Adrenal gland (tissue), 12 donors: Measurements from ENCODE around the gene KCNK10. TPM values are rescaled to one million over a fixed set of nuclear protein-coding genes. Genes with fewer than 3 reads are reported as not detected.

Experiments
- DNase-seq, 7 donors: peaks; one replicate each; pipeline ENCODE4 v3.0.0-alpha.2; 2019 to 2020
- H3K27ac ChIP-seq, 5 donors: fragments of 200-600 bp; sonication (generic) in 4 of 5; 1 replicate in 3 of 5; 2 replicates in 2 of 5; pipeline versions ENCODE4 v1.5.1 to v1.8.0; 2016 to 2020; ENCODE audit warnings: mild to moderate bottlenecking in 1 of 5
- H3K27me3 ChIP-seq: fragments of 200-600 bp; 2 replicates; pipeline ENCODE4 v1.8.0; 2021
- H3K36me3 ChIP-seq, 2 donors: fragments of 200-600 bp; replicated peaks in 1 of 2; 1 replicate in 1 of 2; 2 replicates in 1 of 2; pipeline versions ENCODE4 v1.5.1 to v1.8.0; 2018 to 2022
- H3K4me1 ChIP-seq, 2 donors: fragments of 200-600 bp; replicated peaks in 1 of 2; 1 replicate in 1 of 2; 2 replicates in 1 of 2; pipeline versions ENCODE4 v1.5.1 to v1.8.0; 2018 to 2021
- H3K4me3 ChIP-seq, 4 donors: fragments of 200-600 bp; sonication (generic) in 3 of 4; one replicate each; pipeline ENCODE4 v1.5.1; 2016 to 2018
- H3K9me3 ChIP-seq, 3 donors: fragments of 200-600 bp; sonication (generic) in 1 of 3; replicated peaks in 1 of 3; 1 replicate in 2 of 3; 2 replicates in 1 of 3; pipeline versions ENCODE4 v1.5.1 to v1.8.0; 2016 to 2021
- POLR2A ChIP-seq, 2 donors: fragments of 450-650 bp; IDR thresholded peaks; one replicate each; pipeline ENCODE4 v1.6.1; 2017; ENCODE audit warnings: antibody characterized with exemption in 2 of 2, mild to moderate bottlenecking in 2 of 2, moderate library complexity in 1 of 2
- WGBS, 4 donors: extraction: QIAGEN DNeasy Blood & Tissue Kit in 2 of 4; methylation state at CpG; one replicate each; pipeline versions ENCODE4 v1.1.5 to v1.1.7; 2013 to 2017; 5-methylcytosine and 5-hydroxymethylcytosine counted together
- intact Hi-C, 2 donors: fragments of 100-400 bp; cut with DNase I; formaldehyde crosslinking; loops; one replicate each; pipeline versions ENCODE4 v1.14.1 to v1.15.0; 2022 to 2023
- polyA plus RNA-seq, 3 donors: library from polyadenylated mRNA; stranded (reverse); fragments of 200-250 nt in 2 of 3; fragments of 350-450 nt in 1 of 3; fragmentation: Illumina TruSeq in 1 of 3; extraction: RNeasy Lipid Tissue Mini Kit (QIAGEN cat#74804) in 1 of 3; gene quantifications; one replicate each; pipeline ENCODE4 v1.2.3, GENCODE V29; 2013 to 2014
- total RNA-seq, 9 donors: library from RNA; depleted of rRNA in 4 of 9; stranded (reverse); fragments of >200 nt in 4 of 9; fragments of 120-200 nt in 1 of 9; fragmentation: NEBNext Ultra II Directional in 1 of 9; extraction: Animal tissue kit (Norgen Biotek cat#: 25700) in 1 of 9; gene quantifications; one replicate each; pipeline versions ENCODE4 v1.1.0 to v1.2.4, GENCODE V29; 2013 to 2023
- TF ChIP-seq, protein P1 (sequence below), 6 experiments: fragments of 450-650 bp in 4 of 6; fragments of 200-600 bp in 2 of 6; sonication (generic) in 1 of 6; IDR thresholded peaks; 1 replicate in 5 of 6; 2 replicates in 1 of 6; pipeline versions ENCODE4 v1.5.1 to v1.8.0; 2016 to 2021; ENCODE audit warnings: antibody characterized with exemption in 6 of 6, mild to moderate bottlenecking in 2 of 6, moderate library complexity in 1 of 6
- donor health status: healthy with polysubstance abuse.
- donor health status: Bipolar disorder and iron deficiency.
- donor health status: DM: yes; HTN: yes; CAD: no.
- donor health status: DM: no; HTN: no; CAD: no.
- donor health status: DM: no; HTN: no; CAD: no.
- donor health status: DM: yes; HTN: yes; CAD: no.

Gene KCNK10
- total and polyA plus RNA-seq, 12 donors: 0.03 to 1.1 (median 0.60) TPM; not detected in 7

DNA sequence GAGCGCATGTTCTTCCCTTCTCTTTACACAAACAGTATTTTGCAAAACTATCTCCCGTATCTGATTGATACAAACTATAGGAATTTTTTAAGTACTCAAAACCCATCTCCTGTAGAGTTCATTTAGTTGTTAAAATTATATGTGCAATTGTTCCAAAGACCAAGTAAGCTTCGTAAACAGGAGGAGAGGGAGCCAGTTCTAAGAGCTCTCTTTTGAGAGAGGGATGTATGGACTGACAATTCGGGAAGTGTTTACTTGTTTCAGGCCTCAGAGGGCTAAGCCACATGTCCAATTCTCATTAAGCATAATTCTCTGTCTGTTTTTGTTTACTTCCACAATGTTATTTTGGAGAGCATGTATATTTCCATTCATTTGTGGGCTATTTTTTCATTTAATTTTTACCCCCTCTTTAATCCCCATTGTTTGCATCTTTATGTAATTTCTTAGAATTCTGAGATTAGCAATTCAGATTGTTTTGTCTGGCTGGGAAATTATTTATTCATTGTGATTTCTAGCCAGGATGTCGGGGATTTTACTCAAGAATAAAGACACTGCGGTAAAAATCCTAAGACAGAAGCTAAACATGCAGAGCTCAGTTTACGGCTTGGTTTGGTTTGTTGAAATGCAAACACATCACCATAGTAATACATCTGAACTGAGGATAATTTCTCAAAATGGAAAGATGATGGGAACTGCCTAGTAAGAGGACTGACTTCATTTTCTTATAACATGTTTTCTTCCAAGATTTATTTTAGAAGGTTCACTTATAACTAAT, 126.8 kb downstream of the KCNK10 start:
- no peak overlapping the region for H3K27ac ChIP-seq
- no peak for DNase-seq
- peaks cover 19% of the 10 kb centered on the region for H3K27me3 ChIP-seq
- 66 to 80% (median 75%) methylated on average over 7 of the region's 7 CpGs for WGBS, 4 donors
- H3K4me3 ChIP-seq: no peak overlapping the region
- H3K36me3 ChIP-seq: no peaks in the 10 kb centered on the region
- no peaks in the 10 kb centered on the region for H3K9me3 ChIP-seq
- no peaks in the 10 kb centered on the region for H3K4me1 ChIP-seq
- TF ChIP-seq, protein P1, sequence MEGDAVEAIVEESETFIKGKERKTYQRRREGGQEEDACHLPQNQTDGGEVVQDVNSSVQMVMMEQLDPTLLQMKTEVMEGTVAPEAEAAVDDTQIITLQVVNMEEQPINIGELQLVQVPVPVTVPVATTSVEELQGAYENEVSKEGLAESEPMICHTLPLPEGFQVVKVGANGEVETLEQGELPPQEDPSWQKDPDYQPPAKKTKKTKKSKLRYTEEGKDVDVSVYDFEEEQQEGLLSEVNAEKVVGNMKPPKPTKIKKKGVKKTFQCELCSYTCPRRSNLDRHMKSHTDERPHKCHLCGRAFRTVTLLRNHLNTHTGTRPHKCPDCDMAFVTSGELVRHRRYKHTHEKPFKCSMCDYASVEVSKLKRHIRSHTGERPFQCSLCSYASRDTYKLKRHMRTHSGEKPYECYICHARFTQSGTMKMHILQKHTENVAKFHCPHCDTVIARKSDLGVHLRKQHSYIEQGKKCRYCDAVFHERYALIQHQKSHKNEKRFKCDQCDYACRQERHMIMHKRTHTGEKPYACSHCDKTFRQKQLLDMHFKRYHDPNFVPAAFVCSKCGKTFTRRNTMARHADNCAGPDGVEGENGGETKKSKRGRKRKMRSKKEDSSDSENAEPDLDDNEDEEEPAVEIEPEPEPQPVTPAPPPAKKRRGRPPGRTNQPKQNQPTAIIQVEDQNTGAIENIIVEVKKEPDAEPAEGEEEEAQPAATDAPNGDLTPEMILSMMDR (IDR thresholded peaks at IDR 0.05): no peak
- no peak for TF ChIP-seq POLR2A (IDR thresholded peaks at IDR 0.05)
- intact Hi-C loops: no loop called here

DNA sequence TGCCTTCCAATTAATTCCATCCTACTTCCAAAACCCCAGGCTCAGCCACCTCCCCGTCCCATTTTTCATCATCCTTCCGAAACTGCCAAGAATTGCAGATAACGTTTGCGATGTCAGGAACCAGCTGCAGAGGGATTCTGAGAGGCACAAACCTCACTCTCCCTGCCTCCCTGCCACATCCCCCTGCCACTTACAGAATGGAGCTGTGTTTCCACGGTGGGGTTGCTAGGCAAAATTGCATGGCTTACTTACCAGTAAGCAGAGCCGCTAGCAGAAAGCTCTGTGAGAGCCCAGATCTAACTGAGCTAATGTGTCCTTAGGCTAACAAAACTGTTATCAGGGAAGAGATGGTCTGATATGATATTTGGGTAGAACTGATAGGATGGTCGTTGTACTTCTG, 127.4 kb downstream of the KCNK10 start:
- no peaks in the 10 kb centered on the region for H3K9me3 ChIP-seq
- no peak overlapping the region for H3K4me3 ChIP-seq
- peaks cover 19% of the 10 kb centered on the region for H3K27me3 ChIP-seq
- no peaks in the 10 kb centered on the region for H3K4me1 ChIP-seq
- intact Hi-C loops: no loop called here
- no peak overlapping the region for H3K27ac ChIP-seq
- no peak for TF ChIP-seq POLR2A (IDR thresholded peaks at IDR 0.05)
- TF ChIP-seq, protein P1 (IDR thresholded peaks at IDR 0.05): no peak
- no peaks in the 10 kb centered on the region for H3K36me3 ChIP-seq
- 30 to 42% (median 37%) methylated on average over 7 of the region's 7 CpGs for WGBS, 4 donors
- DNase-seq: no peak

DNA sequence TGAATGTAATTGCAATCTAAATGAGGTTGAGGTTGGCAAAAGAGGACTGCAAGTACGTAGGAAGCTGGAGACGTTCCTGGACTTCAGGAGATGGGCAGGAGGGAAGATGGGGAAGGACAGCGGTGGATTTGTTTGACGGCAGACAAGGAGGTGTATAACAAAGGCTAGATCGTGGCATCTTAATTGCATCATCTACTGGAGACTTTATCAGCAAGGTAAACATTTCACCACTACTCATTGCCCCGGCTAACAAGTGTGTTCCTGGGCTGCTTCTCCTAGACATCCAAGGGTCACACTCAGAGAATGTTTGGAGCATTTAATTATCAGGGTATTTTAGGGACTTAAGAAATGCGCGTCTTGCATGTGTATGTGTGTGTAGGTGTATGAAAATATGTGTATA, 128.5 kb downstream of the KCNK10 start:
- no peak for TF ChIP-seq POLR2A (IDR thresholded peaks at IDR 0.05)
- TF ChIP-seq, protein P1 (IDR thresholded peaks at IDR 0.05): no peak
- Histone ChIP-seq H3K9me3 (no peaks in the 10 kb centered on the region), H3K27me3 (peaks cover 19% of the 10 kb centered on the region), H3K4me1 (peaks cover 3 to 6% of the 10 kb centered on the region in 2 donors), H3K27ac (no peak overlapping the region), H3K36me3 (no peaks in the 10 kb centered on the region), H3K4me3 (no peak overlapping the region)
- WGBS, 4 donors: 42 to 59% (median 52%) methylated on average over 7 to 8 of the region's 8 CpGs
- intact Hi-C loops: no loop called here
- no peak for DNase-seq

DNA sequence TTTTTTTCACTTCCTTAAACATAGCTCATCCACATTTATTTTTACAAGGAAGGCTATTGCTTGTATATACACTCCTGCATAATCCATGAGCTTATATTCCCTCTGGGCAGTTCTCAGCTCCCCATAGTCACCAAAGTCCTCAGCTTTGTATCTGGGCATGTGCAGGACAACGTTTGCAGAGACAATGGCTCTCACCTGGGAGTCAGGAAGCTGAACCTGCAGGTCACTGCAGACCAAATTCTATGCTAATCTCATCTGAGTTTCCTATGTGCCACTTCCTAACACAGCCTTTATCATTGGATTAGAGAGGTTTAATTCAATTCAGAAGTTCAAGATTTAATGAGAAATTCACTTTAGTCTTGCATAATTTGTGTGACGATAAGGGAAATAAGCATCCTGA, 131.5 kb downstream of the KCNK10 start:
- Histone ChIP-seq H3K36me3 (no peaks in the 10 kb centered on the region), H3K9me3 (no peaks in the 10 kb centered on the region), H3K27me3 (peaks cover 16% of the 10 kb centered on the region), H3K4me1 (peaks cover 9 to 16% of the 10 kb centered on the region in 2 donors), H3K4me3 (no peak overlapping the region), H3K27ac (no peak overlapping the region)
- no peak for DNase-seq
- TF ChIP-seq POLR2A (IDR thresholded peaks at IDR 0.05): no peak
- TF ChIP-seq, protein P1 (IDR thresholded peaks at IDR 0.05): no peak
- intact Hi-C loops: no loop called here
- 40 to 58% (median 46%) methylated on average over 2 of the region's 2 CpGs for WGBS, 4 donors
